Neural cell (in vitro differentiated cells): Measurements from ENCODE around the gene HSH2D. TPM values are rescaled to one million over a fixed set of nuclear protein-coding genes. Genes with fewer than 3 reads are reported as not detected.

ENCODE experiments used
- H2AFZ ChIP-seq: fragments of 200-600, 300-800 bp; sonication (generic), shearing (Covaris generic); 2 replicates; pipeline ENCODE4 v1.6.0; 2014; ENCODE audit warnings: low read depth, mild to moderate bottlenecking, antibody characterized with exemption, low read length, moderate library complexity
- H3F3A ChIP-seq: fragments of 200-600 bp; shearing (Covaris generic); 2 replicates; pipeline ENCODE4 v1.6.1; 2016; ENCODE audit warnings: mild to moderate bottlenecking, moderate library complexity, mixed read lengths, antibody characterized with exemption, low read length; ENCODE audit not compliant: insufficient read depth, poor library complexity, severe bottlenecking
- H3K27ac ChIP-seq: fragments of 200-600, 300-800 bp; sonication (generic), shearing (Covaris generic); 2 replicates; pipeline ENCODE4 v1.5.1; 2014; ENCODE audit warnings: mild to moderate bottlenecking, low read length, moderate library complexity
- H3K27me3 ChIP-seq: fragments of 300-800, 200-600 bp; sonication (generic), shearing (Covaris generic); 2 replicates; pipeline ENCODE4 v1.6.0; 2014; ENCODE audit warnings: mild to moderate bottlenecking, low read depth, low read length, moderate library complexity; ENCODE audit not compliant: insufficient read depth
- H3K36me3 ChIP-seq: fragments of 300-800, 200-600 bp; sonication (generic), shearing (Covaris generic); 2 replicates; pipeline ENCODE4 v1.5.1; 2014; ENCODE audit warnings: mild to moderate bottlenecking, antibody characterized with exemption, low read length, moderate library complexity; ENCODE audit not compliant: insufficient read depth
- H3K4me2 ChIP-seq: fragments of 300-800, 200-600 bp; sonication (generic), shearing (Covaris generic); 2 replicates; pipeline ENCODE4 v1.6.0; 2014; ENCODE audit warnings: mild to moderate bottlenecking, low read length
- H3K4me3 ChIP-seq: fragments of 300-800, 200-600 bp; sonication (generic), shearing (Covaris generic); 2 replicates; pipeline ENCODE4 v1.5.1; 2014; ENCODE audit warnings: mild to moderate bottlenecking, low read length, moderate library complexity
- H3K79me2 ChIP-seq: fragments of 200-600 bp; shearing (Covaris generic); replicated peaks from 2 replicates; pipeline ENCODE4 v1.6.0; 2014; ENCODE audit warnings: mild to moderate bottlenecking, low read length, moderate library complexity; ENCODE audit not compliant: insufficient read depth
- H3K9ac ChIP-seq: fragments of 300-800, 200-600 bp; sonication (generic), shearing (Covaris generic); 2 replicates; pipeline ENCODE4 v1.6.1; 2016; ENCODE audit warnings: mild to moderate bottlenecking, low read length, mixed read lengths
- H3K9me2 ChIP-seq: fragments of 200-600 bp; shearing (Covaris generic); 2 replicates; pipeline ENCODE4 v1.6.1; 2016; ENCODE audit warnings: mild to moderate bottlenecking, low read length, mixed read lengths; ENCODE audit not compliant: insufficient read depth
- H3K9me3 ChIP-seq: fragments of 200-600, 300-800 bp; sonication (generic), shearing (Covaris generic); 2 replicates; pipeline ENCODE4 v1.6.1; 2016; ENCODE audit warnings: mild to moderate bottlenecking, mixed run types, low read length, moderate library complexity, mixed read lengths
- H4K20me1 ChIP-seq: fragments of 200-600 bp; shearing (Covaris generic); 2 replicates; pipeline ENCODE4 v1.6.1; 2016; ENCODE audit warnings: mild to moderate bottlenecking, mixed run types; ENCODE audit not compliant: insufficient read depth
- CTCF ChIP-seq: fragments of 450-650 bp; IDR thresholded peaks from 2 replicates; pipeline ENCODE4 v1.5.1; 2014; ENCODE audit warnings: antibody characterized with exemption, mild to moderate bottlenecking, moderate library complexity; ENCODE audit not compliant: poor library complexity, severe bottlenecking
- EP300 ChIP-seq: fragments of 450-650 bp; conservative IDR thresholded peaks from 2 replicates; pipeline ENCODE4 v1.6.1; 2014; ENCODE audit warnings: antibody characterized with exemption, mild to moderate bottlenecking, moderate library complexity; ENCODE audit not compliant: poor library complexity, severe bottlenecking
- EZH2 ChIP-seq: fragments of 200-600, 300-800 bp; shearing (Covaris generic), sonication (generic); IDR thresholded peaks from 2 replicates; pipeline ENCODE4 v1.6.1; 2014; ENCODE audit warnings: antibody characterized with exemption, low read length, borderline replicate concordance, mild to moderate bottlenecking; ENCODE audit not compliant: insufficient read depth, poor library complexity, severe bottlenecking
- MXI1 ChIP-seq: fragments of 450-650 bp; conservative IDR thresholded peaks from 2 replicates; pipeline ENCODE4 v1.6.1; 2014; ENCODE audit warnings: antibody characterized with exemption, mild to moderate bottlenecking; ENCODE audit not compliant: poor library complexity, severe bottlenecking
- POLR2AphosphoS5 ChIP-seq: IDR thresholded peaks from 2 replicates; pipeline ENCODE4 v1.6.1; 2012
- RAD21 ChIP-seq: fragments of 450-650 bp; conservative IDR thresholded peaks from 2 replicates; pipeline ENCODE4 v1.6.1; 2014; ENCODE audit warnings: antibody characterized with exemption, mild to moderate bottlenecking, moderate library complexity
- REST ChIP-seq: IDR thresholded peaks from 2 replicates; pipeline ENCODE4 v1.6.1; 2012; ENCODE audit warnings: borderline replicate concordance
- SMC3 ChIP-seq: fragments of 450-650 bp; conservative IDR thresholded peaks from 2 replicates; pipeline ENCODE4 v1.6.1; 2014; ENCODE audit warnings: antibody characterized with exemption, mild to moderate bottlenecking, moderate library complexity; ENCODE audit not compliant: poor library complexity
- TAF1 ChIP-seq: IDR thresholded peaks from 2 replicates; pipeline ENCODE4 v1.6.1; 2012; ENCODE audit warnings: low read depth
- polyA plus RNA-seq: library from polyadenylated mRNA; depleted of rRNA; stranded (reverse); fragments of >200 nt; gene quantifications from 2 replicates; pipeline ENCODE4 v1.2.3, GENCODE V29; 2014

Gene HSH2D
- polyA plus RNA-seq, 1 donor from 2014 or later: not detected

- H3K27me3 ChIP-seq: no peaks in the 10 kb centered on the region
- no peaks in the 10 kb centered on the region for H3F3A ChIP-seq
- no peaks in the 10 kb centered on the region for H3K9me3 ChIP-seq
- no peak overlapping the region for H2AFZ ChIP-seq
- TF ChIP-seq REST (no peak), EP300 (no peak), POLR2AphosphoS5 (no peak), CTCF (no peak), SMC3 (no peak), TAF1 (no peak), RAD21 (no peak), MXI1 (no peak), EZH2 (no peak)
- no peak overlapping the region for H3K4me2 ChIP-seq
- no peaks in the 10 kb centered on the region for H3K79me2 ChIP-seq
- H3K4me3 ChIP-seq: no peak overlapping the region
- H3K36me3 ChIP-seq: peaks cover 8% of the 10 kb centered on the region
- H3K27ac ChIP-seq: no peak overlapping the region
- no peaks in the 10 kb centered on the region for H4K20me1 ChIP-seq
- no peaks in the 10 kb centered on the region for H3K9me2 ChIP-seq
- H3K9ac ChIP-seq: no peak overlapping the region
These were observed 48.4 kb upstream of the HSH2D start for GRCh38 chr19:16095071-16095571.

- Histone ChIP-seq H3K27me3 (no peaks in the 10 kb centered on the region), H3F3A (no peaks in the 10 kb centered on the region), H3K9me3 (no peaks in the 10 kb centered on the region), H3K9ac (no peak overlapping the region), H3K4me2 (no peak overlapping the region), H3K36me3 (peaks cover 8% of the 10 kb centered on the region), H2AFZ (no peak overlapping the region), H3K4me3 (no peak overlapping the region), H3K9me2 (no peaks in the 10 kb centered on the region), H3K79me2 (no peaks in the 10 kb centered on the region), H3K27ac (no peak overlapping the region), H4K20me1 (no peaks in the 10 kb centered on the region)
- TF ChIP-seq EP300 (no peak), SMC3 (no peak), TAF1 (no peak), MXI1 (no peak), REST (no peak), RAD21 (no peak), POLR2AphosphoS5 (no peak), EZH2 (no peak), CTCF (no peak)
These were observed 47.1 kb upstream of the HSH2D start for GRCh38 chr19:16096280-16096855.
